SU-DHL-6 (cell line): ENCODE measurements around the gene MRPL55.

Experiments
- H2AFZ ChIP-seq: fragments of 200-600 bp; sonication (generic); 2 replicates; pipeline ENCODE4 v1.6.1; 2014; ENCODE audit warnings: low read depth, mild to moderate bottlenecking, moderate library complexity, mixed read lengths, antibody characterized with exemption, low read length; ENCODE audit not compliant: severe bottlenecking
- H3F3A ChIP-seq: fragments of 200-600 bp; shearing (Covaris generic); 2 replicates; pipeline ENCODE4 v1.6.0; 2016; ENCODE audit warnings: antibody characterized with exemption, mild to moderate bottlenecking; ENCODE audit not compliant: insufficient read depth
- H3K27ac ChIP-seq: fragments of 200-600 bp; sonication (generic); 2 replicates; pipeline ENCODE4 v1.5.1; 2016; ENCODE audit warnings: low read depth, mild to moderate bottlenecking, low read length, moderate library complexity, mixed read lengths
- H3K27me3 ChIP-seq: fragments of 200-600 bp; sonication (generic), shearing (Covaris generic); 2 replicates; pipeline ENCODE4 v1.6.0; 2014; ENCODE audit warnings: mild to moderate bottlenecking, low read length
- H3K36me3 ChIP-seq: fragments of 200-600 bp; sonication (generic); 2 replicates; pipeline ENCODE4 v1.6.1; 2014; ENCODE audit warnings: mild to moderate bottlenecking, low read length, mixed read lengths
- H3K4me2 ChIP-seq: fragments of 300-600, 200-600 bp; shearing (Covaris generic), sonication (generic); 2 replicates; pipeline ENCODE4 v1.6.0; 2014; ENCODE audit warnings: low read length, low read depth, mild to moderate bottlenecking; ENCODE audit not compliant: poor library complexity, severe bottlenecking
- H3K4me3 ChIP-seq: fragments of 200-600 bp; sonication (generic); 2 replicates; pipeline ENCODE4 v1.5.1; 2014; ENCODE audit warnings: antibody characterized with exemption, low read length, mild to moderate bottlenecking, mixed read lengths; ENCODE audit not compliant: insufficient read depth, poor library complexity, severe bottlenecking
- H3K79me2 ChIP-seq: fragments of 200-600 bp; sonication (generic); 2 replicates; pipeline ENCODE4 v1.6.1; 2014; ENCODE audit warnings: mild to moderate bottlenecking, low read length, moderate library complexity; ENCODE audit not compliant: insufficient read depth
- H3K9ac ChIP-seq: fragments of 200-600 bp; sonication (generic); 2 replicates; pipeline ENCODE4 v1.7.0; 2014; ENCODE audit warnings: mild to moderate bottlenecking, low read length
- H3K9me2 ChIP-seq: fragments of 200-600 bp; sonication (generic); replicated peaks from 2 replicates; pipeline ENCODE4 v1.6.1; 2014; ENCODE audit warnings: low read length; ENCODE audit not compliant: insufficient read depth
- H3K9me3 ChIP-seq: fragments of 200-600 bp; sonication (generic); 2 replicates; pipeline ENCODE4 v1.6.1; 2014; ENCODE audit warnings: low read length, mixed read lengths; ENCODE audit not compliant: insufficient read depth
- H4K20me1 ChIP-seq: fragments of 200-600 bp; sonication (generic); 2 replicates; pipeline ENCODE4 v1.6.1; 2014; ENCODE audit warnings: low read depth, mild to moderate bottlenecking, antibody characterized with exemption, low read length, moderate library complexity, mixed read lengths
- CTCF ChIP-seq: fragments of 200-600 bp; sonication (generic); IDR thresholded peaks from one replicate; pipeline ENCODE4 v1.5.1; 2017; ENCODE audit warnings: antibody characterized with exemption, mild to moderate bottlenecking, low read length, moderate library complexity; ENCODE audit not compliant: insufficient read depth, poor library complexity, severe bottlenecking
- EZH2phosphoT487 ChIP-seq: fragments of 200-600 bp; sonication (generic), shearing (Covaris generic); conservative IDR thresholded peaks from 2 replicates; pipeline ENCODE4 v1.6.1; 2018; ENCODE audit warnings: mild to moderate bottlenecking, antibody characterized with exemption, low read length, moderate library complexity, mixed read lengths

The MRPL55 gene

GRCh38 chr1:228068359-228068758 lies 40.7 kb downstream of the MRPL55 start:
- no peaks in the 10 kb centered on the region for H4K20me1 ChIP-seq
- H3K36me3 ChIP-seq = no peaks in the 10 kb centered on the region
- H3K27ac ChIP-seq = no peak overlapping the region
- no peaks in the 10 kb centered on the region for H3K9me3 ChIP-seq
- no peaks in the 10 kb centered on the region for H3K27me3 ChIP-seq
- H3K9ac ChIP-seq = no peak overlapping the region
- no peaks in the 10 kb centered on the region for H3K79me2 ChIP-seq
- no peaks in the 10 kb centered on the region for H3K9me2 ChIP-seq
- TF ChIP-seq CTCF = no peak
- TF ChIP-seq EZH2phosphoT487 = no peak
- H3K4me2 ChIP-seq = no peak overlapping the region
- no peak overlapping the region for H2AFZ ChIP-seq
- no peak overlapping the region for H3K4me3 ChIP-seq
- no peaks in the 10 kb centered on the region for H3F3A ChIP-seq

GRCh38 chr1:228066891-228067654 lies 42.0 kb downstream of the MRPL55 start:
- no peaks in the 10 kb centered on the region for H3K9me3 ChIP-seq
- no peaks in the 10 kb centered on the region for H3K79me2 ChIP-seq
- no peaks in the 10 kb centered on the region for H3K9me2 ChIP-seq
- no peak for TF ChIP-seq CTCF
- no peak for TF ChIP-seq EZH2phosphoT487
- no peaks in the 10 kb centered on the region for H3F3A ChIP-seq
- no peaks in the 10 kb centered on the region for H3K27me3 ChIP-seq
- H3K9ac ChIP-seq = no peak overlapping the region
- H2AFZ ChIP-seq = no peak overlapping the region
- no peak overlapping the region for H3K4me2 ChIP-seq
- no peak overlapping the region for H3K27ac ChIP-seq
- H4K20me1 ChIP-seq = no peaks in the 10 kb centered on the region
- H3K4me3 ChIP-seq = no peak overlapping the region
- H3K36me3 ChIP-seq = no peaks in the 10 kb centered on the region

- Histone ChIP-seq H3K27ac (no peak overlapping the region), H3K27me3 (no peaks in the 10 kb centered on the region), H3K9me2 (no peaks in the 10 kb centered on the region), H3F3A (no peaks in the 10 kb centered on the region), H3K4me2 (no peak overlapping the region), H3K9me3 (no peaks in the 10 kb centered on the region), H3K9ac (no peak overlapping the region), H4K20me1 (no peaks in the 10 kb centered on the region), H2AFZ (no peak overlapping the region), H3K36me3 (no peaks in the 10 kb centered on the region), H3K79me2 (no peaks in the 10 kb centered on the region), H3K4me3 (no peak overlapping the region)
- TF ChIP-seq CTCF (no peak), EZH2phosphoT487 (no peak)
Observed at GRCh38 chr1:228066416-228066815, 42.7 kb downstream of the MRPL55 start.
